Left lung (tissue), 10 donors: Measurements from ENCODE around the gene CYTH2. TPM values are rescaled to one million over a fixed set of nuclear protein-coding genes. Genes with fewer than 3 reads are reported as not detected.
A peak's percentile ranks its signal among the peaks of the same experiment; 100 is the strongest.

ENCODE experiments used
- ATAC-seq: fragments of 200-7000 bp; cut with Tn5 transposase; one replicate; pipeline ENCODE4 v1.9.1; 2020; ENCODE audit warnings: moderate library complexity
- DNase-seq, 4 donors: peaks; one replicate each; pipeline ENCODE4 v3.0.0-alpha.2; 2013 to 2020
- H3K27ac ChIP-seq, 2 donors: fragments of 200-600 bp; sonication (generic) in 1 of 2; one replicate each; pipeline versions ENCODE4 v1.5.0 to v1.8.0; 2020 to 2021
- H3K27me3 ChIP-seq, 2 donors: fragments of 200-600 bp; sonication (generic) in 1 of 2; one replicate each; pipeline versions ENCODE4 v1.5.0 to v1.8.0; 2020 to 2021
- H3K36me3 ChIP-seq, 2 donors: fragments of 200-600 bp; sonication (generic) in 1 of 2; one replicate each; pipeline versions ENCODE4 v1.5.0 to v1.8.0; 2020 to 2021
- H3K4me1 ChIP-seq, 2 donors: fragments of 200-600 bp; one replicate each; pipeline ENCODE4 v1.8.0; 2021
- H3K4me3 ChIP-seq, 2 donors: fragments of 200-600 bp; sonication (generic) in 1 of 2; one replicate each; pipeline versions ENCODE4 v1.5.0 to v1.8.0; 2020 to 2021; ENCODE audit warnings: mild to moderate bottlenecking in 1 of 2
- H3K9me3 ChIP-seq, 2 donors: fragments of 200-600 bp; sonication (generic) in 1 of 2; one replicate each; pipeline versions ENCODE4 v1.5.0 to v1.8.0; 2020 to 2021
- CTCF ChIP-seq, 2 donors: fragments of 200-600 bp; sonication (generic) in 1 of 2; IDR thresholded peaks; one replicate each; pipeline versions ENCODE4 v1.5.0 to v1.8.0; 2021; ENCODE audit warnings: antibody characterized with exemption in 2 of 2
- intact Hi-C, 2 donors: fragments of 100-400 bp; cut with DNase I; formaldehyde crosslinking; loops; one replicate each; pipeline versions ENCODE4 v1.11.2 to v1.14.2; 2022
- polyA plus RNA-seq, 6 donors: library from polyadenylated mRNA; unstranded; fragments of 120-200 nt; gene quantifications; one replicate each; pipeline ENCODE4 v1.2.1, GENCODE V29; 2013; ENCODE audit not compliant: insufficient read length in 6 of 6
- total RNA-seq, 2 donors: library from RNA; stranded (reverse); fragmentation: NEBNext Ultra II Directional; extraction: Animal tissue kit (Norgen Biotek cat#: 25700); gene quantifications; one replicate each; pipeline ENCODE4 v1.2.1, GENCODE V29; 2021
- donor health status: DM: no; HTN: yes; CAD: no.
- donor health status: DM: no; HTN: no; CAD: no.

Gene CYTH2
- total and polyA plus RNA-seq, 8 donors, result 49.8 to 108 (median 88.7) TPM

GRCh38 chr19:48500830-48501493 is 31.8 kb downstream of the CYTH2 start:
- Histone ChIP-seq H3K4me3 (peak overlapping the region; percentile 19 to 43), H3K27ac (peak overlapping the region; percentile 19 to 33), H3K36me3 (no peaks in the 10 kb centered on the region), H3K9me3 (no peaks in the 10 kb centered on the region), H3K4me1 (peaks cover 0 to 34% of the 10 kb centered on the region in 2 donors), H3K27me3 (peaks cover 12 to 66% of the 10 kb centered on the region in 2 donors)
- intact Hi-C loops, result loop anchor here in 1 of 2 donors (10.0 kb wide), 1 partner anchor 84 kb away; no protein-coding TSS in a partner anchor
- TF ChIP-seq CTCF (IDR thresholded peaks at IDR 0.05), result no peak
- ATAC-seq (no peak), DNase-seq (no peak)

GRCh38 chr19:48501494-48502349 is 32.6 kb downstream of the CYTH2 start:
- intact Hi-C loops, result loop anchor here in 1 of 2 donors (10.0 kb wide), 1 partner anchor 83 kb away; no protein-coding TSS in a partner anchor

GRCh38 chr19:48502350-48503018 is 33.3 kb downstream of the CYTH2 start:
- intact Hi-C loops, result loop anchor here in 1 of 2 donors (10.0 kb wide), 1 partner anchor 82 kb away; no protein-coding TSS in a partner anchor
- no peak for TF ChIP-seq CTCF (IDR thresholded peaks at IDR 0.05)
- Histone ChIP-seq H3K36me3 (no peaks in the 10 kb centered on the region), H3K9me3 (no peaks in the 10 kb centered on the region), H3K27ac (peak overlapping the region in 1 of 2 donors; percentile 53), H3K27me3 (peaks cover 9 to 52% of the 10 kb centered on the region in 2 donors), H3K4me3 (peak overlapping the region in 1 of 2 donors; percentile 26), H3K4me1 (peaks cover 0 to 33% of the 10 kb centered on the region in 2 donors)
- ATAC-seq, result no peak
- peak in 1 of 4 donors; percentile 94 for DNase-seq

More at GRCh38 chr19:48501494-48502349, 32.6 kb downstream of the CYTH2 start:
- Histone ChIP-seq H3K27ac (peak overlapping the region; percentile 19 to 33), H3K27me3 (peaks cover 12 to 60% of the 10 kb centered on the region in 2 donors), H3K4me1 (peaks cover 0 to 34% of the 10 kb centered on the region in 2 donors), H3K4me3 (peak overlapping the region; percentile 19 to 43), H3K9me3 (no peaks in the 10 kb centered on the region), H3K36me3 (no peaks in the 10 kb centered on the region)
- ATAC-seq, result peak; percentile 86
- peak; percentile 58 to 94 (median 90) for DNase-seq
- TF ChIP-seq CTCF (IDR thresholded peaks at IDR 0.05), result no peak

- DNase-seq (no peak), ATAC-seq (no peak)
- no peaks in the 10 kb centered on the region for H3K9me3 ChIP-seq
- H3K27ac ChIP-seq, result no peak overlapping the region
- H3K4me3 ChIP-seq, result no peak overlapping the region
- intact Hi-C loops, result loop anchor here in 1 of 2 donors (10.0 kb wide), 1 partner anchor 79 kb away; no protein-coding TSS in a partner anchor
- TF ChIP-seq CTCF (IDR thresholded peaks at IDR 0.05), result peak; percentile 17 to 18
- peaks cover 6 to 45% of the 10 kb centered on the region in 2 donors for H3K27me3 ChIP-seq
- H3K36me3 ChIP-seq, result no peaks in the 10 kb centered on the region
- H3K4me1 ChIP-seq, result peaks cover 0 to 20% of the 10 kb centered on the region in 2 donors
Observed at GRCh38 chr19:48506138-48506733, 37.1 kb downstream of the CYTH2 start.
